ENCODE measurements around the gene MPDU1.

The MPDU1 gene

GRCh38 chr17:7560172-7561027, 23.3 kb upstream of the MPDU1 start:
- no peak for DNase-seq (ENCODE audit: low read depth)

GRCh38 chr17:7561028-7561575, 22.6 kb upstream of the MPDU1 start:
- DNase-seq (ENCODE audit: low read depth): peak; percentile 77

GRCh38 chr17:7561589-7562207, 22.0 kb upstream of the MPDU1 start, which contains the start of gene SENP3:
Gene SENP3 (plus strand): TSS chr17:7561919. CDS start chr17:7563077, 1,158 bp downstream.
- DNase-seq (ENCODE audit: low read depth): peak; percentile 84

- no peak for DNase-seq (ENCODE audit: low read depth)
These were observed 21.4 kb upstream of the MPDU1 start for GRCh38 chr17:7562208-7562605.

- DNase-seq (ENCODE audit: low read depth): no peak
These were observed 20.4 kb upstream of the MPDU1 start for GRCh38 chr17:7563115-7563869.

GRCh38 chr17:7569571-7569970, 14.1 kb upstream of the MPDU1 start:
- no peak for DNase-seq (ENCODE audit: low read depth)

GRCh38 chr17:7570351-7570750, 13.3 kb upstream of the MPDU1 start:
- DNase-seq (ENCODE audit: low read depth): no peak

- no peak for DNase-seq (ENCODE audit: low read depth)
These were observed 11.4 kb upstream of the MPDU1 start for GRCh38 chr17:7572338-7572587.

GRCh38 chr17:7572588-7573323, 10.9 kb upstream of the MPDU1 start:
- DNase-seq (ENCODE audit: low read depth): peak; percentile 99

GRCh38 chr17:7573324-7574080, 10.2 kb upstream of the MPDU1 start:
- peak; percentile 87 for DNase-seq (ENCODE audit: low read depth)

GRCh38 chr17:7574176-7574953, 9.3 kb upstream of the MPDU1 start:
- no peak for DNase-seq (ENCODE audit: low read depth)

- no peak for DNase-seq (ENCODE audit: low read depth)
These were observed 8.2 kb upstream of the MPDU1 start for GRCh38 chr17:7575481-7575883.

GRCh38 chr17:7575959-7576358, 7.7 kb upstream of the MPDU1 start:
- DNase-seq (ENCODE audit: low read depth): no peak

GRCh38 chr17:7576432-7576937, 7.2 kb upstream of the MPDU1 start:
- no peak for DNase-seq (ENCODE audit: low read depth)

- no peak for DNase-seq (ENCODE audit: low read depth)
These were observed 6.1 kb upstream of the MPDU1 start for GRCh38 chr17:7577327-7578199.

GRCh38 chr17:7579001-7579833, 4.4 kb upstream of the MPDU1 start, which contains the start of gene CD68:
Gene CD68 (plus strand): TSS chr17:7579638. CDS start chr17:7579678, 40 bp downstream.
- DNase-seq (ENCODE audit: low read depth): peak; percentile 41

GRCh38 chr17:7579834-7580603, 3.6 kb upstream of the MPDU1 start:
- DNase-seq (ENCODE audit: low read depth): no peak
